ENCODE data around the gene EDRF1. TPM values are rescaled to one million over a fixed set of nuclear protein-coding genes. Genes with fewer than 3 reads are reported as not detected.

Gene EDRF1
- total and polyA plus RNA-seq, 2 donors (not counting 1 experiment from before 2014, with no cell fraction given), result 26.1 to 63.0 TPM

GRCh38 chr10:125778556-125778955 is 59.0 kb downstream of the EDRF1 start:
- ATAC-seq (ENCODE audit: low read depth) (no peak), DNase-seq (no peak)
- H3K79me2 ChIP-seq (ENCODE audit: control insufficient read depth, insufficient read depth, low read length), result no peaks in the 10 kb centered on the region
- Mint-ChIP-seq H3K27ac (no peak overlapping the region), H3K27me3 (peaks cover 4% of the 10 kb centered on the region), H3K9me3 (ENCODE audit: insufficient read depth) (no peaks in the 10 kb centered on the region), H3K4me3 (no peak overlapping the region), H3K4me1 (no peaks in the 10 kb centered on the region)
- no peak overlapping the region for H3K4me2 ChIP-seq (replicated peaks; ENCODE audit: low read depth, low read length, poor library complexity, severe bottlenecking)
- H3K36me3 ChIP-seq (replicated peaks in 1 of 2; ENCODE audit: control extremely low read depth in 1 of 2, control insufficient read depth in 1 of 2, extremely low read depth in 1 of 2, insufficient read depth in 2 of 2, low read length in 1 of 2), result no peaks in the 10 kb centered on the region
- no peak for TF ChIP-seq EZH2 (IDR thresholded peaks at IDR 0.05; ENCODE audit: borderline replicate concordance, insufficient read depth, low read depth, low read length, poor library complexity, severe bottlenecking)
- no peak for TF ChIP-seq CTCF (IDR thresholded peaks at IDR 0.05)
- CTCF ChIA-PET, result no interaction called here
- POLR2A ChIA-PET, result no interaction called here
- H3K9ac ChIP-seq (ENCODE audit: low read length), result no peak overlapping the region
- H3K27me3 ChIP-seq (replicated peaks in 1 of 4; ENCODE audit: control extremely low read depth in 1 of 4, control insufficient read depth in 3 of 4, insufficient read depth in 4 of 4, low read length in 3 of 4), result no peaks in the 10 kb centered on the region
- no peaks in the 10 kb centered on the region for H4K20me1 ChIP-seq (ENCODE audit: control insufficient read depth, insufficient read depth, low read length, poor library complexity, severe bottlenecking)
- H3K9me3 ChIP-seq (ENCODE audit: control extremely low read depth in 1 of 3, control insufficient read depth in 2 of 3, insufficient read depth in 1 of 3, low read length in 2 of 3), result no peaks in the 10 kb centered on the region
- no peaks in the 10 kb centered on the region for H3K4me1 ChIP-seq (ENCODE audit: control insufficient read depth in 2 of 2, insufficient read depth in 2 of 2, low read length in 2 of 2)
- no peak overlapping the region for H2AFZ ChIP-seq (ENCODE audit: insufficient read depth, low read depth, low read length, poor library complexity, severe bottlenecking)
- intact Hi-C loops (cut with micrococcal nuclease), result no loop called here
- no CpG with 5 or more reads among the region's 5 CpGs for WGBS (ENCODE audit: insufficient coverage)
- H3K27ac ChIP-seq (ENCODE audit: low read length in 2 of 2), result no peak overlapping the region
- H3K4me3 ChIP-seq (ENCODE audit: control extremely low read depth in 1 of 5, extremely low read depth in 1 of 5, insufficient read depth in 1 of 5, low read depth in 2 of 5, low read length in 4 of 5), result no peak overlapping the region

- Mint-ChIP-seq H3K4me1 (no peaks in the 10 kb centered on the region), H3K4me3 (no peak overlapping the region), H3K27me3 (peaks cover 4% of the 10 kb centered on the region), H3K27ac (no peak overlapping the region), H3K9me3 (ENCODE audit: insufficient read depth) (no peaks in the 10 kb centered on the region)
- ATAC-seq (ENCODE audit: low read depth) (no peak), DNase-seq (no peak)
- Histone ChIP-seq H3K4me2 (replicated peaks; ENCODE audit: low read depth, low read length, poor library complexity, severe bottlenecking) (no peak overlapping the region), H3K9ac (ENCODE audit: low read length) (no peak overlapping the region), H3K79me2 (ENCODE audit: control insufficient read depth, insufficient read depth, low read length) (no peaks in the 10 kb centered on the region), H3K4me1 (ENCODE audit: control insufficient read depth in 2 of 2, insufficient read depth in 2 of 2, low read length in 2 of 2) (no peaks in the 10 kb centered on the region), H3K4me3 (ENCODE audit: control extremely low read depth in 1 of 5, extremely low read depth in 1 of 5, insufficient read depth in 1 of 5, low read depth in 2 of 5, low read length in 4 of 5) (no peak overlapping the region), H2AFZ (ENCODE audit: insufficient read depth, low read depth, low read length, poor library complexity, severe bottlenecking) (no peak overlapping the region), H4K20me1 (ENCODE audit: control insufficient read depth, insufficient read depth, low read length, poor library complexity, severe bottlenecking) (no peaks in the 10 kb centered on the region), H3K27ac (ENCODE audit: low read length in 2 of 2) (no peak overlapping the region), H3K27me3 (replicated peaks in 1 of 4; ENCODE audit: control extremely low read depth in 1 of 4, control insufficient read depth in 3 of 4, insufficient read depth in 4 of 4, low read length in 3 of 4) (no peaks in the 10 kb centered on the region), H3K9me3 (ENCODE audit: control extremely low read depth in 1 of 3, control insufficient read depth in 2 of 3, insufficient read depth in 1 of 3, low read length in 2 of 3) (no peaks in the 10 kb centered on the region), H3K36me3 (replicated peaks in 1 of 2; ENCODE audit: control extremely low read depth in 1 of 2, control insufficient read depth in 1 of 2, extremely low read depth in 1 of 2, insufficient read depth in 2 of 2, low read length in 1 of 2) (no peaks in the 10 kb centered on the region)
- CTCF ChIA-PET, result no interaction called here
- POLR2A ChIA-PET, result no interaction called here
- 78% methylated on average over 8 of the region's 10 CpGs for WGBS (ENCODE audit: insufficient coverage)
- intact Hi-C loops (cut with micrococcal nuclease), result no loop called here
- TF ChIP-seq EZH2 (IDR thresholded peaks at IDR 0.05; ENCODE audit: borderline replicate concordance, insufficient read depth, low read depth, low read length, poor library complexity, severe bottlenecking) (no peak), CTCF (IDR thresholded peaks at IDR 0.05) (no peak)
Measured at GRCh38 chr10:125779403-125780327, 60.2 kb downstream of the EDRF1 start.

Data from B cell (primary cell).